GM21447 (cell line): ENCODE data around the gene EXT2.
A peak's percentile ranks its signal among the peaks of the same experiment; 100 is the strongest.

Source experiments
- ATAC-seq: cut with Tn5 transposase; IDR thresholded peaks from one replicate; pipeline ENCODE4 v1.9.1; 2021; ENCODE audit not compliant: unreplicated experiment

Gene EXT2

GRCh38 chr11:44083906-44084305 is 11.6 kb upstream of the EXT2 start:
- ATAC-seq, result no peak

- no peak for ATAC-seq
These were observed 10.1 kb upstream of the EXT2 start for GRCh38 chr11:44085330-44085729.

GRCh38 chr11:44088377-44088776 is 7.1 kb upstream of the EXT2 start:
- no peak for ATAC-seq

DNA sequence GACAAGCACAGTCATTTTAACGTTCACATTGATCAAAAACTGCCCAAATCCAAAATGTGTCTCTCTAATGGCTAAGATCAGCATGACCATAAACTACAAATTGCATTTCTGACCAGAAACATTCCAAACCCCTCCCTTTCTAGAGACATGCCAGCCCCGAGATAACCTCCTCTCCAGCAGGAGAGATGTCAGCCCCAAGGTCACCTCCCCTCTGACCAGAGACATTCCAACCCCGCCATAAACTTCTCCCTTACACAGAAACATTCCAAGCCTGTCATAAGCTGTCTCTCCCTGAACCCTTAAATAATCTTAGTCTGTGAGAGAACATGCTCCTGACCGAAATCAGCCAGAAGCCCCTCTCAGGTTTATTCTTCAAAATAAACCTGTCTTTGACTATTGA is 6.6 kb upstream of the EXT2 start:
- no peak for ATAC-seq

DNA sequence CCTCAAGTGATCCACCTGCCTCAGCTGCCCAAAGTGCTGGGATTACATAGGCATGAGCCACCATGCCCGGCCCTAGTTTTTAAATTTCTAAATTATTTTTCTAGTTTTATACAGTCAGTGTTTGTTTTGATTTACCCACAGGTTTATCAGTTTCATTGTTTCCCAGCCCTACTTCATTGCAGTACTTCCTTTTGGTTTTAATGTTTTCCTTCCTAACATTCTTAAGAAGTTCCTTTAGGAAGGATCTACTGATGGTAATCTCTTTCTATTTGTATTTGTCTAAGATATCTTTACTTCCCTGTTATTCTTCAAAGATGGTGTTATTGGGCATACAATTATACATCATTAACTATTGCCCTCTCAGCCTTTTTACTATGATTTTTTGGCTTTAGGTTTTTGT is 4.9 kb upstream of the EXT2 start:
- no peak for ATAC-seq

DNA sequence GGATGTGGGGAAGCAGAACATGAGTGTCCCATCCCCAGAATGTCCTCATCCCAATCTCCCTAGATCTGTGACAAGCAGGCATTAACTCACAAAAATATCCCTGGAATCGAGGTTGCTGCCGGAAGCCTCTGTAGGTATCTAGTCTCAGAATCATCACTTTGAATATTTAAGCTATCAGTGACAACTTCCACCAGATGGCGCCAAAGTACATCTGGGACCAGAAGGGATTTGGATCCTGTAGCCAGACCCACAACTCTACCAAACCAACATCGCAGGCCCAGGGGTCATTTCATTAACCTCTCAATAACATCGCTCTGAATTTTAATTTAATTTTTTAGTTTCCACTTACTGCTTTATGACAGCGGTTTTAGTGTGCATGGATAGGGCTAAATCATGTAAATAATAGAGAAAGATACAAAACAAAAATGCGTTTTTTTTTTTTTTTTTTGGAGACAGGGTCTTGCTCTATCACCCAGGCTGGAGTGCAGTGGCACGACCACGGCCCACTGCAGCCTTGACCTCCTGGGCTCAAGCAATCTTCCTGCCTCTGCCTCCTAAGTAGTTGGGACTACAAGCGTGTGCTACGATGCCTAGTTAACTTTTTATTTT is 1.1 kb upstream of the EXT2 start:
- ATAC-seq, result no peak

DNA sequence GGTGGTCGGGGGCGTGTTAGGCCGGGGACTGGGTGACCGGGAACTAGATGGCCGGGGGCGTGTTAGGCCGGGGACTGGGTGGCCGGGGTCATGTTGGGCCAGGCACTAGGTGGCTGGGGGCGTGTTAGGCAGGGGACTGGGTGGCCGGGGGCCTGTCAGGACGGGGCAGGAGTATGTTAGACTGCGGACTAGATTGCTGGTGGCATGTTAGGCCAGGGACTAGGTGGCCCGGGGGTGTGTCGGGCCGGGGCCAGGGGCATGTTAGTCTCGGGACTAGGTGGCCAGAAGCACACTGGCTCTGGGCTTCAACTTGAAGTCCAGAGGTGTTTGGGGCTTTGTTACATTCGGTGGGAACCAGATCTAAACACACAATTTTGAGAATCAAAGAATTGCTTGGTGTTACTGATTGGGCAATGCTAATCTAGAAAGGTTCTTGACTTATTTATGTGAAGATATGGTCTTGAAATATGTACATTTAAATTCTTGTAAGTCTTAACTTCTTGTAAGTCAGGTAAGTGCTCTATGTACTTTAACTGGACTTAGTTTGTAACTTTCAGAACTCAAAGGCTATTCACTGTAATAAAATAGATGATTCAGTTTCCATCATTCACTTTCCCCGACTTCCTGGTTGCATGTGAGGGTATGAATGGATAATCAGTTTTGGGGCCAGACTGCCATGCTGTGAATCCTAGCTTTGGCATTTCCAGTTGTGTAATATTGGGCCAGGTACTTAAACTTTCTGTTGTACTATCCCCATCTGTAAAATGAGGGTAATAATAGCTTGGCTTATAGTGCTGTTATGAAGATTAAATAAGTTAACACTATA is 1.1 kb downstream of the EXT2 start:
- ATAC-seq, result peak; percentile 6

- no peak for ATAC-seq
These were observed 2.3 kb downstream of the EXT2 start for GRCh38 chr11:44097821-44098220.

- no peak for ATAC-seq
These were observed 5.6 kb downstream of the EXT2 start for GRCh38 chr11:44101098-44101497.

GRCh38 chr11:44104481-44105294 is 9.2 kb downstream of the EXT2 start:
- ATAC-seq, result no peak

- ATAC-seq, result no peak
These were observed 12.8 kb downstream of the EXT2 start for GRCh38 chr11:44108260-44108659.

GRCh38 chr11:44110231-44110679 is 14.8 kb downstream of the EXT2 start:
- peak; percentile 97 for ATAC-seq

- ATAC-seq, result no peak
These were observed 16.8 kb downstream of the EXT2 start for GRCh38 chr11:44112091-44112821.

DNA sequence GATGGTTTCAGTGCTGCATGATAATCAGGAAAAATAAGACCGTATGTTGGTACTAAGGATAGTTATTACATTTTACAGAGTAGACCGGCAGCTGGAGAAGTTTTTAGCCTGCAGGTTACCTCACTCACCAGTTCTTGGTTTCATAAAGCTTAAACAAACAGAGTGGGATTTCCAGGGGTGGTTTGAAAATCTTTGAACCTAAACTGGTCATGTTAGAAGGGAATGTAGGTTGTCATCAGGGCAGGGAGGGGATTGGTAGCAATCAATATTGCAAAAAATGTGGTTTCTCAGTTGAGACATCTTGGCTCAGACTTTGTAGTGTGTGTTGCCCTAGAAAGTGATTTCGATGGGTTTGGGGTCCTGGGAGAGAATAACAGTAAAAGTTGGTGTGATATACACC is 17.5 kb downstream of the EXT2 start:
- ATAC-seq, result no peak

- no peak for ATAC-seq
These were observed 18.1 kb downstream of the EXT2 start for GRCh38 chr11:44113572-44113971.

DNA sequence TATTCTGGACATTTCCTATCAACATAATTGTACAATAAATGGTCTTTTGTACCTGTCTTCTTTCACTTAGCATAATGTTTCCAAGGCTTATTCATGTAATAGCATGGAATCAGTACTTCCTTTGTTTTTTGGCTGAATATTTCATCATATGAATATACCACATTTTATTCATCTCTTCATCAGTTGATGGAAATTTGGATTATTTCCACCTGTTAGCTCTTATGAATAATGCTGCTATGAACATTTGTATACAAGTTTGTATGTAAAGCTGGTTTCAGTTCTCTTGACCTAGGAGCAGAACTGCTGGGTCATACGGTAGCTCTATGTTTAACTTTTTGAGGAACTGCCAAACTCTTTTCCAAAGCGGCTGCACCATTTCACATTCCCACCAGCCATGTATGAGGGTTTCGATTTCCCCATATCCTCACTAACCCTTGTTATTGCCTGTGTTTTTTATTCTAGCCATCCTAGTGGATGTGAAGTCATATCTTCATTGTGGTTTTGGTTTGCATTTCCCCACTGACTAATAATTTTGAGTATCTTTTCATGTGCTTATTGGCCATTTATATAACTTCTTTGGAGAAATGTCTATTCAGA is 20.9 kb downstream of the EXT2 start:
- ATAC-seq, result no peak

DNA sequence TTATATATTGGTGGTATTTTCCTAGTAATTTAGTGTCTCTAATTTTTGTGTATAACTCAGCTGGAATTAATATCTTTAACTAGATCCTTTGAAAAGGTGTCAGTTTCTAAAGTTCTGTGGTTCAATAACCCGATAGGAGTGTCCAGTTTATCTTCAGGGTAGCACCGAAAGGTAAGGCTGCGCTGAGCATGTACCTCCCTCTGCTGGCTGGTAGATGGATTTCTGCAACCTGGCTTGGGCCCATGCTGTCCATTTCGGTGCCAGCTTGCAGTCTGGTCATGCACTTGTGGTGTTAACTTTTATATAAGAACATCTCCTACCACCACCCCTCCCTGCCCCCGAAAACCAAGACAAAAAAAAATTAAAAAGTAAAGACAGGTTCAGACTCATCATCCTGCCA is 24.7 kb downstream of the EXT2 start:
- no peak for ATAC-seq

- no peak for ATAC-seq
These were observed 30.1 kb downstream of the EXT2 start for GRCh38 chr11:44125598-44125997.

GRCh38 chr11:44126304-44126703 is 30.8 kb downstream of the EXT2 start:
- no peak for ATAC-seq

GRCh38 chr11:44127130-44127529 is 31.7 kb downstream of the EXT2 start:
- ATAC-seq, result no peak

- ATAC-seq, result no peak
These were observed 33.3 kb downstream of the EXT2 start for GRCh38 chr11:44128729-44129128.
